WTC11 (cell line): Measurements from ENCODE around the gene XRCC5. TPM values are rescaled to one million over a fixed set of nuclear protein-coding genes. Genes with fewer than 3 reads are reported as not detected.

Source experiments
- ATAC-seq: fragments of 200-7000 bp; cut with Tn5 transposase; 2 replicates; pipeline ENCODE4 v1.10.0; 2021; ENCODE audit warnings: mild to moderate bottlenecking, moderate library complexity
- CTCF ChIA-PET: fragments of 300-600 bp; sonication (Branson Sonifier 250); formaldehyde crosslinking; loops from one replicate; lab custom pipeline; 2021; ENCODE audit warnings: antibody characterized with exemption; lab: Charles Lee
- POLR2A ChIA-PET: fragments of 350-600 bp; sonication (Branson Sonifier 250); formaldehyde crosslinking; loops from one replicate; lab custom pipeline; 2021; ENCODE audit warnings: antibody characterized with exemption; lab: Charles Lee
- DNase-seq: peaks from one replicate; pipeline ENCODE4 v3.0.0; 2021; ENCODE audit warnings: low spot score
- H3K27ac Mint-ChIP-seq: 2 replicates; pipeline ENCODE4 v1.8.0; 2021; ENCODE audit warnings: mixed read lengths
- H3K27me3 Mint-ChIP-seq: 2 replicates; pipeline ENCODE4 v1.8.0; 2021; ENCODE audit warnings: low read depth, mild to moderate bottlenecking, moderate library complexity, mixed read lengths
- H3K36me3 Mint-ChIP-seq: 2 replicates; pipeline ENCODE4 v1.8.0; 2021; ENCODE audit warnings: mixed read lengths
- H3K4me1 Mint-ChIP-seq: 2 replicates; pipeline ENCODE4 v1.8.0; 2022; ENCODE audit warnings: mixed read lengths
- H3K4me3 Mint-ChIP-seq: 2 replicates; pipeline ENCODE4 v1.8.0; 2021; ENCODE audit warnings: mild to moderate bottlenecking, moderate library complexity, mixed read lengths
- H3K9me3 Mint-ChIP-seq: 2 replicates; pipeline ENCODE4 v1.8.0; 2021; ENCODE audit warnings: mixed read lengths
- ESRRA ChIP-seq: sonication (generic); formaldehyde crosslinking; IDR thresholded peaks from 2 replicates; pipeline ENCODE4 v1.8.1; 2022; ENCODE audit warnings: mild to moderate bottlenecking, missing genetic modification reagents, borderline replicate concordance
- ETV6 ChIP-seq: sonication (generic); formaldehyde crosslinking; IDR thresholded peaks from 2 replicates; pipeline ENCODE4 v1.8.1; 2022; ENCODE audit warnings: mild to moderate bottlenecking, missing genetic modification reagents
- FOXJ3 ChIP-seq: sonication (generic); formaldehyde crosslinking; IDR thresholded peaks from 2 replicates; pipeline ENCODE4 v1.9.0; 2021; ENCODE audit warnings: missing genetic modification reagents, mild to moderate bottlenecking, borderline replicate concordance
- GRHL2 ChIP-seq: fragments of 250-450 bp; sonication (Bioruptor Pico); IDR thresholded peaks from 2 replicates; pipeline ENCODE4 v1.8.0; 2022; ENCODE audit warnings: mild to moderate bottlenecking, moderate library complexity; ENCODE audit not compliant: insufficient replicate concordance, severe bottlenecking
- GTF2I ChIP-seq: fragments of 250-450 bp; sonication (Bioruptor Pico); conservative IDR thresholded peaks from 2 replicates; pipeline ENCODE4 v1.4.0; 2021; ENCODE audit warnings: mild to moderate bottlenecking
- MYBL2 ChIP-seq: sonication (generic); formaldehyde crosslinking; IDR thresholded peaks from 2 replicates; pipeline ENCODE4 v1.8.1; 2023; ENCODE audit warnings: mild to moderate bottlenecking, moderate library complexity, missing genetic modification reagents
- NR2C2 ChIP-seq: sonication (generic); formaldehyde crosslinking; IDR thresholded peaks from 2 replicates; pipeline ENCODE4 v1.8.0; 2022; ENCODE audit warnings: mild to moderate bottlenecking, missing genetic modification reagents
- NR3C1 ChIP-seq: sonication (generic); formaldehyde crosslinking; conservative IDR thresholded peaks from 2 replicates; pipeline ENCODE4 v1.8.1; 2023; ENCODE audit warnings: low read depth, mild to moderate bottlenecking, missing genetic modification reagents
- SOX15 ChIP-seq: fragments of 250-450 bp; sonication (Bioruptor Pico); IDR thresholded peaks from 2 replicates; pipeline ENCODE4 v1.9.0; 2021; ENCODE audit warnings: mild to moderate bottlenecking
- TCF7 ChIP-seq: sonication (generic); formaldehyde crosslinking; IDR thresholded peaks from 2 replicates; pipeline ENCODE4 v1.8.0; 2022; ENCODE audit warnings: mild to moderate bottlenecking, low read depth, missing genetic modification reagents, moderate library complexity
- ZNF138 ChIP-seq: sonication (generic); formaldehyde crosslinking; conservative IDR thresholded peaks from 2 replicates; pipeline ENCODE4 v1.8.1; 2022; ENCODE audit warnings: mild to moderate bottlenecking, moderate library complexity, missing genetic modification reagents
- ZNF317 ChIP-seq: sonication (generic); formaldehyde crosslinking; IDR thresholded peaks from 2 replicates; pipeline ENCODE4 v1.8.1; 2023; ENCODE audit warnings: low read depth, mild to moderate bottlenecking, moderate library complexity, missing genetic modification reagents, borderline replicate concordance
- total RNA-seq: library from RNA; stranded (reverse); gene quantifications from 3 replicates; pipeline ENCODE4 v1.2.3, GENCODE V29; 2021
- TF ChIP-seq, protein P1 (sequence below): sonication (generic); formaldehyde crosslinking; IDR thresholded peaks from 2 replicates; pipeline ENCODE4 v1.8.1; 2023; ENCODE audit warnings: mild to moderate bottlenecking, moderate library complexity, missing genetic modification reagents
- TF ChIP-seq, protein P2 (sequence below): sonication (generic); formaldehyde crosslinking; IDR thresholded peaks from 2 replicates; pipeline ENCODE4 v1.8.0; 2023; ENCODE audit warnings: mild to moderate bottlenecking, missing genetic modification reagents
- TF ChIP-seq, protein P3 (sequence below): sonication (generic); formaldehyde crosslinking; IDR thresholded peaks from 2 replicates; pipeline ENCODE4 v1.8.1; 2023; ENCODE audit warnings: mild to moderate bottlenecking, missing genetic modification reagents
- TF ChIP-seq, protein P4 (sequence below): fragments of 250-450 bp; sonication (Bioruptor Pico); IDR thresholded peaks from 2 replicates; pipeline ENCODE4 v2.1.2; 2022; ENCODE audit warnings: mild to moderate bottlenecking, moderate library complexity
- TF ChIP-seq, protein P5 (sequence below): fragments of 250-450 bp; sonication (Bioruptor Pico); IDR thresholded peaks from 2 replicates; pipeline ENCODE4 v1.9.0; 2021; ENCODE audit warnings: moderate library complexity, mild to moderate bottlenecking, inconsistent platforms, borderline replicate concordance
- TF ChIP-seq, protein P6 (sequence below): sonication (generic); formaldehyde crosslinking; IDR thresholded peaks from 2 replicates; pipeline ENCODE4 v1.8.0; 2022; ENCODE audit warnings: mild to moderate bottlenecking, missing genetic modification reagents
- TF ChIP-seq, protein P7 (sequence below): fragments of 200-600 bp; IDR thresholded peaks from 2 replicates; pipeline ENCODE4 v1.8.0; 2022; ENCODE audit warnings: antibody characterized with exemption

The XRCC5 gene
- total RNA-seq, 1 experiment from 2014 or later = 522 TPM

DNA sequence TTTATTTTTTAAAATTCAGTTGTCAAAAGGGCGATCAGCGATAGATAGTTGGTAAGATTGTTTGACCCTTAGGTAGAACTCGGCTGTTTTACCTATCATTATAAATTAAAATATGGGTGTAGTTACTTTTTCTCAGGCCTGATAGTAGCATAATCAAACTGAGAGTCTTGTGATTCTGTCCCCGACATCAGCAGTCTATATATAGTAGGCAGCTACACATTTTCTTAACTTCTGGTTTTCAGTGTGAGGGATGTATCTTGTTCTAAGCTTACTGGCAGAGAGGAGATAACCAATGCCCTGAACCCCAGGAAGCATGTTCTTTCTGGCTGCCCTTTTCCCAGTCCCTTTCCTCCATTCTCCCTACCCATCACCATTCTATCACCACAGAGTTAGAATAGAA lies 56.6 kb downstream of the XRCC5 start:
- TF ChIP-seq, protein P1, sequence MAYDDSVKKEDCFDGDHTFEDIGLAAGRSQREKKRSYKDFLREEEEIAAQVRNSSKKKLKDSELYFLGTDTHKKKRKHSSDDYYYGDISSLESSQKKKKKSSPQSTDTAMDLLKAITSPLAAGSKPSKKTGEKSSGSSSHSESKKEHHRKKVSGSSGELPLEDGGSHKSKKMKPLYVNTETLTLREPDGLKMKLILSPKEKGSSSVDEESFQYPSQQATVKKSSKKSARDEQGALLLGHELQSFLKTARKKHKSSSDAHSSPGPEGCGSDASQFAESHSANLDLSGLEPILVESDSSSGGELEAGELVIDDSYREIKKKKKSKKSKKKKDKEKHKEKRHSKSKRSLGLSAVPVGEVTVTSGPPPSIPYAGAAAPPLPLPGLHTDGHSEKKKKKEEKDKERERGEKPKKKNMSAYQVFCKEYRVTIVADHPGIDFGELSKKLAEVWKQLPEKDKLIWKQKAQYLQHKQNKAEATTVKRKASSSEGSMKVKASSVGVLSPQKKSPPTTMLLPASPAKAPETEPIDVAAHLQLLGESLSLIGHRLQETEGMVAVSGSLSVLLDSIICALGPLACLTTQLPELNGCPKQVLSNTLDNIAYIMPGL (CRISPR knock-in tag) = no peak
- TF ChIP-seq ZNF317 = no peak
- TF ChIP-seq MYBL2 (CRISPR knock-in tag) = no peak
- TF ChIP-seq, protein P2, sequence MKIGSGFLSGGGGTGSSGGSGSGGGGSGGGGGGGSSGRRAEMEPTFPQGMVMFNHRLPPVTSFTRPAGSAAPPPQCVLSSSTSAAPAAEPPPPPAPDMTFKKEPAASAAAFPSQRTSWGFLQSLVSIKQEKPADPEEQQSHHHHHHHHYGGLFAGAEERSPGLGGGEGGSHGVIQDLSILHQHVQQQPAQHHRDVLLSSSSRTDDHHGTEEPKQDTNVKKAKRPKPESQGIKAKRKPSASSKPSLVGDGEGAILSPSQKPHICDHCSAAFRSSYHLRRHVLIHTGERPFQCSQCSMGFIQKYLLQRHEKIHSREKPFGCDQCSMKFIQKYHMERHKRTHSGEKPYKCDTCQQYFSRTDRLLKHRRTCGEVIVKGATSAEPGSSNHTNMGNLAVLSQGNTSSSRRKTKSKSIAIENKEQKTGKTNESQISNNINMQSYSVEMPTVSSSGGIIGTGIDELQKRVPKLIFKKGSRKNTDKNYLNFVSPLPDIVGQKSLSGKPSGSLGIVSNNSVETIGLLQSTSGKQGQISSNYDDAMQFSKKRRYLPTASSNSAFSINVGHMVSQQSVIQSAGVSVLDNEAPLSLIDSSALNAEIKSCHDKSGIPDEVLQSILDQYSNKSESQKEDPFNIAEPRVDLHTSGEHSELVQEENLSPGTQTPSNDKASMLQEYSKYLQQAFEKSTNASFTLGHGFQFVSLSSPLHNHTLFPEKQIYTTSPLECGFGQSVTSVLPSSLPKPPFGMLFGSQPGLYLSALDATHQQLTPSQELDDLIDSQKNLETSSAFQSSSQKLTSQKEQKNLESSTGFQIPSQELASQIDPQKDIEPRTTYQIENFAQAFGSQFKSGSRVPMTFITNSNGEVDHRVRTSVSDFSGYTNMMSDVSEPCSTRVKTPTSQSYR = no peak
- no peak for TF ChIP-seq FOXJ3 (CRISPR knock-in tag)
- no peak for TF ChIP-seq SOX15 (CRISPR knock-in tag)
- TF ChIP-seq, protein P3, sequence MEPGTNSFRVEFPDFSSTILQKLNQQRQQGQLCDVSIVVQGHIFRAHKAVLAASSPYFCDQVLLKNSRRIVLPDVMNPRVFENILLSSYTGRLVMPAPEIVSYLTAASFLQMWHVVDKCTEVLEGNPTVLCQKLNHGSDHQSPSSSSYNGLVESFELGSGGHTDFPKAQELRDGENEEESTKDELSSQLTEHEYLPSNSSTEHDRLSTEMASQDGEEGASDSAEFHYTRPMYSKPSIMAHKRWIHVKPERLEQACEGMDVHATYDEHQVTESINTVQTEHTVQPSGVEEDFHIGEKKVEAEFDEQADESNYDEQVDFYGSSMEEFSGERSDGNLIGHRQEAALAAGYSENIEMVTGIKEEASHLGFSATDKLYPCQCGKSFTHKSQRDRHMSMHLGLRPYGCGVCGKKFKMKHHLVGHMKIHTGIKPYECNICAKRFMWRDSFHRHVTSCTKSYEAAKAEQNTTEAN = no peak
- TF ChIP-seq NR2C2 = no peak
- TF ChIP-seq, protein P4, sequence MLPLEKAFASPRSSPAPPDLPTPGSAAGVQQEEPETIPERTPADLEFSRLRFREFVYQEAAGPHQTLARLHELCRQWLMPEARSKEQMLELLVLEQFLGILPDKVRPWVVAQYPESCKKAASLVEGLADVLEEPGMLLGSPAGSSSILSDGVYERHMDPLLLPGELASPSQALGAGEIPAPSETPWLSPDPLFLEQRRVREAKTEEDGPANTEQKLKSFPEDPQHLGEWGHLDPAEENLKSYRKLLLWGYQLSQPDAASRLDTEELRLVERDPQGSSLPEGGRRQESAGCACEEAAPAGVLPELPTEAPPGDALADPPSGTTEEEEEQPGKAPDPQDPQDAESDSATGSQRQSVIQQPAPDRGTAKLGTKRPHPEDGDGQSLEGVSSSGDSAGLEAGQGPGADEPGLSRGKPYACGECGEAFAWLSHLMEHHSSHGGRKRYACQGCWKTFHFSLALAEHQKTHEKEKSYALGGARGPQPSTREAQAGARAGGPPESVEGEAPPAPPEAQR (CRISPR knock-in tag) = no peak
- TF ChIP-seq, protein P5, sequence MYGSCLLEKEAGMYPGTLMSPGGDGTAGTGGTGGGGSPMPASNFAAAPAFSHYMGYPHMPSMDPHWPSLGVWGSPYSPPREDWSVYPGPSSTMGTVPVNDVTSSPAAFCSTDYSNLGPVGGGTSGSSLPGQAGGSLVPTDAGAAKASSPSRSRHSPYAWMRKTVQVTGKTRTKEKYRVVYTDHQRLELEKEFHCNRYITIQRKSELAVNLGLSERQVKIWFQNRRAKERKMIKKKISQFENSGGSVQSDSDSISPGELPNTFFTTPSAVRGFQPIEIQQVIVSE (CRISPR knock-in tag) = no peak
- TF ChIP-seq, protein P6, sequence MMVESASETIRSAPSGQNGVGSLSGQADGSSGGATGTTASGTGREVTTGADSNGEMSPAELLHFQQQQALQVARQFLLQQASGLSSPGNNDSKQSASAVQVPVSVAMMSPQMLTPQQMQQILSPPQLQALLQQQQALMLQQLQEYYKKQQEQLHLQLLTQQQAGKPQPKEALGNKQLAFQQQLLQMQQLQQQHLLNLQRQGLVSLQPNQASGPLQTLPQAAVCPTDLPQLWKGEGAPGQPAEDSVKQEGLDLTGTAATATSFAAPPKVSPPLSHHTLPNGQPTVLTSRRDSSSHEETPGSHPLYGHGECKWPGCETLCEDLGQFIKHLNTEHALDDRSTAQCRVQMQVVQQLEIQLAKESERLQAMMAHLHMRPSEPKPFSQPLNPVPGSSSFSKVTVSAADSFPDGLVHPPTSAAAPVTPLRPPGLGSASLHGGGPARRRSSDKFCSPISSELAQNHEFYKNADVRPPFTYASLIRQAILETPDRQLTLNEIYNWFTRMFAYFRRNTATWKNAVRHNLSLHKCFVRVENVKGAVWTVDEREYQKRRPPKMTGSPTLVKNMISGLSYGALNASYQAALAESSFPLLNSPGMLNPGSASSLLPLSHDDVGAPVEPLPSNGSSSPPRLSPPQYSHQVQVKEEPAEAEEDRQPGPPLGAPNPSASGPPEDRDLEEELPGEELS (CRISPR knock-in tag) = no peak
- TF ChIP-seq GTF2I (CRISPR knock-in tag) = no peak
- TF ChIP-seq, protein P7, sequence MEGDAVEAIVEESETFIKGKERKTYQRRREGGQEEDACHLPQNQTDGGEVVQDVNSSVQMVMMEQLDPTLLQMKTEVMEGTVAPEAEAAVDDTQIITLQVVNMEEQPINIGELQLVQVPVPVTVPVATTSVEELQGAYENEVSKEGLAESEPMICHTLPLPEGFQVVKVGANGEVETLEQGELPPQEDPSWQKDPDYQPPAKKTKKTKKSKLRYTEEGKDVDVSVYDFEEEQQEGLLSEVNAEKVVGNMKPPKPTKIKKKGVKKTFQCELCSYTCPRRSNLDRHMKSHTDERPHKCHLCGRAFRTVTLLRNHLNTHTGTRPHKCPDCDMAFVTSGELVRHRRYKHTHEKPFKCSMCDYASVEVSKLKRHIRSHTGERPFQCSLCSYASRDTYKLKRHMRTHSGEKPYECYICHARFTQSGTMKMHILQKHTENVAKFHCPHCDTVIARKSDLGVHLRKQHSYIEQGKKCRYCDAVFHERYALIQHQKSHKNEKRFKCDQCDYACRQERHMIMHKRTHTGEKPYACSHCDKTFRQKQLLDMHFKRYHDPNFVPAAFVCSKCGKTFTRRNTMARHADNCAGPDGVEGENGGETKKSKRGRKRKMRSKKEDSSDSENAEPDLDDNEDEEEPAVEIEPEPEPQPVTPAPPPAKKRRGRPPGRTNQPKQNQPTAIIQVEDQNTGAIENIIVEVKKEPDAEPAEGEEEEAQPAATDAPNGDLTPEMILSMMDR = no peak
- ATAC-seq (no peak), DNase-seq (no peak)
- ChIA-PET POLR2A (no interaction called here), CTCF (interaction anchor here (1.4 kb wide), 1 partner anchor 51 kb away, joined by 5 read pairs; no protein-coding TSS in a partner anchor)
- Mint-ChIP-seq H3K9me3 (no peaks in the 10 kb centered on the region), H3K27me3 (no peaks in the 10 kb centered on the region), H3K4me1 (no peaks in the 10 kb centered on the region), H3K4me3 (no peak overlapping the region), H3K36me3 (peaks cover 92% of the 10 kb centered on the region), H3K27ac (peak overlapping the region; percentile 45)

DNA sequence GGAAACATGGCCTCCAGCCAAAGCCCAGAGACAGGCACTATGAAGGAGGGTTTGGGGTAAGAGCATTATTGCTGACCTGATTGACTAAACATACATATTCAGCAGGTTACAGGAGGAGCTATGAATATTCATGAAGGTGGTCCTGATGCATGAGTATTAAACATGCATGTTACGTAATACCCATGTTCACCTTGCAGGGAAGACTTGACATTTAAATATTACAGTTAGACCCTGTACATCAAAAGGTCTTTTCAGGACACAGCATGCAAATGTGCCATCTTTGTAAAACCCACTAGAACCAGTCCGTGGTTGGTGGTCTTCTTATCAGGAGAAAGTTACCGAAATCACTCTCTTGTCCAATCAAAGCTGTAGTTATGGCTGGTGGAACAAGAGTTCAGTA lies 59.9 kb downstream of the XRCC5 start:
- Mint-ChIP-seq H3K27ac (no peak overlapping the region), H3K4me1 (no peaks in the 10 kb centered on the region), H3K4me3 (no peak overlapping the region), H3K27me3 (no peaks in the 10 kb centered on the region), H3K36me3 (peaks cover 83% of the 10 kb centered on the region), H3K9me3 (no peaks in the 10 kb centered on the region)
- CTCF ChIA-PET = no interaction called here
- no peak for TF ChIP-seq NR3C1 (CRISPR knock-in tag)
- no peak for TF ChIP-seq ETV6 (CRISPR knock-in tag)
- TF ChIP-seq TCF7 (CRISPR knock-in tag) = no peak
- TF ChIP-seq ESRRA (CRISPR knock-in tag) = no peak
- TF ChIP-seq ZNF138 = no peak
- TF ChIP-seq GRHL2 (CRISPR knock-in tag) = no peak
- TF ChIP-seq SOX15 (CRISPR knock-in tag) = no peak
- DNase-seq (no peak), ATAC-seq (no peak)
- POLR2A ChIA-PET = no interaction called here
